ENCODE data around the gene LRCOL1. TPM values are rescaled to one million over a fixed set of nuclear protein-coding genes. Genes with fewer than 3 reads are reported as not detected.

Gene LRCOL1
- total and polyA plus RNA-seq, 8 donors = 0.60 TPM; not detected in 7

GRCh38 chr12:132582058-132582420 is 28.3 kb downstream of the LRCOL1 start:
- peaks cover 14 to 67% (median 63%) of the 10 kb centered on the region in 4 donors for H3K36me3 ChIP-seq
- intact Hi-C loops (cut with DNase I; ENCODE audit: low total_unique reads) = no loop called here

DNA sequence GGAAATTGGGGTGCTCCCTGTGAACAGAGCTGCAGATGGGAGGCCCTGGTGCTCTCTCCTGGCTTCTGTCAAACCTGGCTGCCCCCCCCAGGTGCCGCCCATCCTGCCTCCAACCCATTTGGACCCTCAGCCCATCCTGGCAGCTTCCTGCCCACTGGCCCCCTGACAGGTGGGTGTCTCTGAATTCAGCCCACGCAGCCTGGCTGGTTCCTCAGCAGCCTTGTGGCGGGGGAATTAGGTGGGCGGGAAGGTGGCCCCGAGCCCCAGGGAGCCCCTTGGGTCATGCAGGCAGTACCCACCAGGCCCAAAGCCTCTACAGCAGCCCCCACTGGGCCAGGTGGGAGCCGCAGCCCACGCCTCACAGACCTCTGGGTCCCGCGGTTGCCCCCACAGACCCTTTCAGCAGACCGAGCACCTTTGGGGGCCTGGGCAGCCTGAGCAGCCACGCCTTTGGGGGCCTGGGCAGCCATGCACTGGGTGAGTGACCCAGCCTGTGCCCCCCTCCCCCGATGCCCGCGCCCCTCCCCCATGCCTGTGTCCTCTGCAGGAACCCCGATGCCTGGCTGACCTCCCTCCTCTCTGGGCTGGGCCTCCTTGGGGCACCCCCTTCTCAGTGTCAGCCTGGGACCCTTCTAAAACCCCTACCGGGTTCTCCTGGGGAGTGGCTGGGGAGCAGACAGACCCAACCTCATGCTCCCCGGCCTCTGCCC is 28.9 kb downstream of the LRCOL1 start:
- intact Hi-C loops (cut with DNase I; ENCODE audit: low total_unique reads) = no loop called here
- no peak for DNase-seq
- Histone ChIP-seq H3K4me1 (no peaks in the 10 kb centered on the region), H3K9me3 (no peaks in the 10 kb centered on the region), H3K36me3 (peaks cover 20 to 72% (median 68%) of the 10 kb centered on the region in 4 donors), H3K27ac (peak overlapping the region in 1 of 5 donors; percentile 49), H3K4me3 (no peak overlapping the region), H3K27me3 (no peaks in the 10 kb centered on the region)
- TF ChIP-seq CTCF (IDR thresholded peaks at IDR 0.05) (no peak), POLR2AphosphoS5 (IDR thresholded peaks at IDR 0.05) (no peak)
- WGBS, 5 donors = 80 to 93% (median 86%) methylated on average over 11 to 17 of the region's 17 CpGs

More at GRCh38 chr12:132582058-132582420, 28.3 kb downstream of the LRCOL1 start:
- TF ChIP-seq CTCF (IDR thresholded peaks at IDR 0.05) (no peak), POLR2AphosphoS5 (IDR thresholded peaks at IDR 0.05) (no peak), EP300 (IDR thresholded peaks at IDR 0.05) (no peak)
- DNase-seq = peak in 1 of 2 donors; percentile 59
- peak overlapping the region; percentile 27 to 42 (median 32) for H3K4me3 ChIP-seq
- no peaks in the 10 kb centered on the region for H3K4me1 ChIP-seq
- WGBS, 5 donors = 59 to 76% (median 67%) methylated on average over 18 to 24 of the region's 24 CpGs
- H3K27ac ChIP-seq = peak overlapping the region in 2 of 5 donors; percentile 47 to 49
- H3K27me3 ChIP-seq = no peaks in the 10 kb centered on the region
- no peaks in the 10 kb centered on the region for H3K9me3 ChIP-seq

DNA sequence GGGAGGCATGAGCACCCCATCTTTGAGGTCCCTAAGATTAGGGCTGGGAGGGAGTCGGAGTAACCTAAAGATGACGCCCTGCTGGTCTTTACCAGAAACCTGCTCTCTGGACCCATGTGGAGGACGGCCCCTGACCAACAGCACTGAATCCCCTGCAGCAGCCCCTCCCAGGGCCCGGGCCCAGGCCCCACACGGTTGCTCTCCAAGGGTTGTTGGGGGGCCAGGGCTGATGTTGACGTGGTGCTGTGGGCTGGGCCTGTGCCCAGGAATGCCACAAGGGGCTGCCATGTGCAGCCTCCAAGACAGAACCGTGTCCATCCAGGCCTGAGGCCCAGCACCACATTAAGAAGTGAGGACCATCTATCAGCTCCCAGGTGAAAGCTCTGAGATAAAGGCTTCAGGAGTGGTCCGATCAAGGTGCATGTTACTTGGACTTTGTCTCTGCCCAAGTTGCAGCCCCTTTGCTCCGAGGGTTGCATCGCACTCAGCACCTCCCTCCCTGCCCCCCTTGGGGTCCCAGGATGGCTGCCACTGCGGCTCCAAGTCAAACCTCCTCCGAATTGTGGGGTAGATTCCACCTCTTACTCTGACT is 29.6 kb downstream of the LRCOL1 start:
- Histone ChIP-seq H3K36me3 (peaks cover 25 to 79% (median 75%) of the 10 kb centered on the region in 4 donors), H3K9me3 (no peaks in the 10 kb centered on the region), H3K27ac (no peak overlapping the region), H3K4me3 (no peak overlapping the region), H3K4me1 (no peaks in the 10 kb centered on the region), H3K27me3 (no peaks in the 10 kb centered on the region)
- 92 to 95% (median 93%) methylated on average over 11 to 12 of the region's 12 CpGs for WGBS, 5 donors
- DNase-seq = no peak
- intact Hi-C loops (cut with DNase I; ENCODE audit: low total_unique reads) = no loop called here
- TF ChIP-seq POLR2A (IDR thresholded peaks at IDR 0.05) (no peak), EP300 (IDR thresholded peaks at IDR 0.05) (no peak), POLR2AphosphoS5 (IDR thresholded peaks at IDR 0.05) (no peak), CTCF (IDR thresholded peaks at IDR 0.05) (no peak)

DNA sequence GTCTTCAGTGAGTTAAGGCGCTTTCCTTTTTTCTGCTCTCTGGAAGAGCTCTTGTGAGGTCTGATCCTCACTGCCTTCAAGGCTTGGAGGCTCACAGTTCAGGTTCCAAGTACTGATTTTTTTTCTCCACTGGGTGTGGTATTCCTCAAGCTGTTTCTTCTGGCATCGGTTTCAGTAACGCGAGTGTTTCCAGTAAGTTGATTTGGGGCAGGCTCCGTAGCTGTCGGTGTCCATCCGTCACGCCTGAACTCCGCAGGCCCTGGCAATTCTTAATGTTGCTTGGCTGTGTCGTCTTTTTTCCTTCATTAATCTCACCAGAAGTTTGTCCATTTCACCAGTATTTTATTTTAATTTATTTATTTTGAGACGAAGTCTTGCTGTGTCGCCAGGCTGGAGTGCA is 30.6 kb downstream of the LRCOL1 start:
- TF ChIP-seq CTCF (IDR thresholded peaks at IDR 0.05) (no peak), POLR2AphosphoS5 (IDR thresholded peaks at IDR 0.05) (no peak), POLR2A (IDR thresholded peaks at IDR 0.05) (no peak), EP300 (IDR thresholded peaks at IDR 0.05) (no peak)
- H3K36me3 ChIP-seq = peaks cover 30 to 87% (median 85%) of the 10 kb centered on the region in 4 donors
- intact Hi-C loops (cut with DNase I; ENCODE audit: low total_unique reads) = no loop called here
- H3K4me1 ChIP-seq = no peaks in the 10 kb centered on the region
- peak in 1 of 2 donors; percentile 69 for DNase-seq
- 70 to 88% (median 86%) methylated on average over 12 of the region's 12 CpGs for WGBS, 5 donors
- H3K27me3 ChIP-seq = no peaks in the 10 kb centered on the region
- H3K9me3 ChIP-seq = no peaks in the 10 kb centered on the region
- H3K27ac ChIP-seq = no peak overlapping the region
- H3K4me3 ChIP-seq = no peak overlapping the region

All from stomach (tissue), 9 donors.